IMR-90 (cell line): Measurements from ENCODE around the gene GUCA1C. TPM values are rescaled to one million over a fixed set of nuclear protein-coding genes. Genes with fewer than 3 reads are reported as not detected.

ENCODE experiments used
- ATAC-seq: fragments of 200-7000 bp; cut with Tn5 transposase; 2 replicates; pipeline ENCODE4 v1.9.1; 2020; ENCODE audit warnings: low read depth, mild to moderate bottlenecking, moderate library complexity
- BruUV-seq: library from RNA; stranded (reverse); fragments of 400-500 nt; replicated peaks from 2 replicates; lab custom pipeline; 2021; lab: Mats Ljungman, UMichigan
- CTCF ChIA-PET: fragments of 300-600 bp; formaldehyde crosslinking; extraction: SDS; loops from one replicate; lab custom pipeline; 2021; ENCODE audit warnings: antibody characterized with exemption; lab: Yijun Ruan, JAX
- POLR2A ChIA-PET: fragments of 300-600 bp; sonication (Branson Sonifier 250); formaldehyde crosslinking; loops from one replicate; lab custom pipeline; 2022; ENCODE audit warnings: antibody characterized with exemption; ENCODE audit not compliant: unreplicated experiment; lab: Charles Lee
- DNase-seq: peaks from one replicate; pipeline ENCODE4 v3.0.0; 2013
- H2AFZ ChIP-seq: replicated peaks from 2 replicates; pipeline ENCODE3; 2013; ENCODE audit warnings: low read length, mild to moderate bottlenecking; ENCODE audit not compliant: poor library complexity
- H2AK5ac ChIP-seq: 2 replicates; pipeline ENCODE4 v1.6.1; 2013; ENCODE audit warnings: low read depth, low read length, inconsistent platforms
- H2AK9ac ChIP-seq: replicated peaks from 2 replicates; pipeline ENCODE3; 2013; ENCODE audit warnings: mild to moderate bottlenecking, low read depth, low read length, moderate library complexity; ENCODE audit not compliant: poor library complexity
- H2BK120ac ChIP-seq: 2 replicates; pipeline ENCODE4 v1.6.1; 2013; ENCODE audit warnings: low read depth, low read length, inconsistent platforms
- H2BK15ac ChIP-seq: 3 replicates; pipeline ENCODE4 v1.6.1; 2013; ENCODE audit warnings: low read depth, low read length, inconsistent platforms
- H2BK20ac ChIP-seq: 2 replicates; pipeline ENCODE4 v1.6.1; 2013; ENCODE audit warnings: low read depth, mild to moderate bottlenecking, inconsistent platforms, low read length, moderate library complexity
- H2BK5ac ChIP-seq: 2 replicates; pipeline ENCODE4 v1.6.1; 2013; ENCODE audit warnings: mild to moderate bottlenecking, low read depth, low read length, inconsistent platforms; ENCODE audit not compliant: poor library complexity, severe bottlenecking
- H3K14ac ChIP-seq: replicated peaks from 2 replicates; pipeline ENCODE4 v1.6.1; 2013; ENCODE audit warnings: low read depth, low read length, inconsistent platforms
- H3K18ac ChIP-seq: 2 replicates; pipeline ENCODE4 v1.6.1; 2013; ENCODE audit warnings: low read depth, low read length, control low read depth
- H3K23ac ChIP-seq: 2 replicates; pipeline ENCODE4 v1.6.1; 2013; ENCODE audit warnings: low read depth, low read length, inconsistent platforms
- H3K27ac ChIP-seq: 2 replicates; pipeline ENCODE4 v1.5.1; 2013; ENCODE audit warnings: mild to moderate bottlenecking, control low read depth, low read length; ENCODE audit not compliant: insufficient read depth
- H3K27me3 ChIP-seq: 2 replicates; pipeline ENCODE4 v1.6.1; 2013; ENCODE audit warnings: low read length; ENCODE audit not compliant: control insufficient read depth, insufficient read depth
- H3K36me3 ChIP-seq: 2 replicates; pipeline ENCODE4 v1.6.1; 2013; ENCODE audit warnings: low read length, mixed read lengths; ENCODE audit not compliant: control insufficient read depth, insufficient read depth
- H3K4ac ChIP-seq: 2 replicates; pipeline ENCODE4 v1.6.1; 2013; ENCODE audit warnings: low read depth, low read length, inconsistent platforms
- H3K4me1 ChIP-seq: 2 replicates; pipeline ENCODE4 v1.6.1; 2013; ENCODE audit warnings: low read length, mixed read lengths; ENCODE audit not compliant: control insufficient read depth, insufficient read depth
- H3K4me2 ChIP-seq: 2 replicates; pipeline ENCODE4 v1.6.1; 2013; ENCODE audit warnings: low read depth, mild to moderate bottlenecking, control low read depth, low read length, moderate library complexity
- H3K4me3 ChIP-seq: 2 replicates; pipeline ENCODE4 v1.5.1; 2013; ENCODE audit warnings: low read depth, mild to moderate bottlenecking, control low read depth, low read length, moderate library complexity; ENCODE audit not compliant: insufficient read depth
- H3K56ac ChIP-seq: 2 replicates; pipeline ENCODE4 v1.6.1; 2013; ENCODE audit warnings: low read length, inconsistent platforms; ENCODE audit not compliant: insufficient read depth; ENCODE audit errors: extremely low read depth
- H3K79me1 ChIP-seq, 2 experiments: 2 replicates each; pipeline ENCODE4 v1.6.1; 2013; ENCODE audit warnings: low read length in 2 of 2, inconsistent platforms in 1 of 2, low read depth in 1 of 2
- H3K9ac ChIP-seq: 2 replicates; pipeline ENCODE4 v1.6.1; 2013; ENCODE audit warnings: low read depth, low read length, control low read depth
- H3K9me1 ChIP-seq: 2 replicates; pipeline ENCODE4 v1.6.1; 2013; ENCODE audit warnings: low read length, inconsistent platforms; ENCODE audit not compliant: insufficient read depth
- H3K9me3 ChIP-seq: 2 replicates; pipeline ENCODE4 v1.6.1; 2013; ENCODE audit warnings: low read length; ENCODE audit not compliant: control insufficient read depth, insufficient read depth
- H4K20me1 ChIP-seq: 2 replicates; pipeline ENCODE4 v1.6.1; 2013; ENCODE audit warnings: low read length, inconsistent platforms; ENCODE audit not compliant: insufficient read depth
- H4K5ac ChIP-seq: 2 replicates; pipeline ENCODE4 v1.6.1; 2013; ENCODE audit warnings: mild to moderate bottlenecking, low read depth, low read length, control low read depth
- H4K8ac ChIP-seq, 2 experiments: 2 replicates each; pipeline ENCODE4 v1.6.1; 2013; ENCODE audit warnings: low read depth in 2 of 2, low read length in 2 of 2, control low read depth in 1 of 2, inconsistent platforms in 1 of 2
- H4K91ac ChIP-seq: 2 replicates; pipeline ENCODE4 v1.6.1; 2013; ENCODE audit warnings: low read depth, low read length, inconsistent platforms; ENCODE audit not compliant: insufficient read depth
- CHD1 ChIP-seq: IDR thresholded peaks from 2 replicates; pipeline ENCODE4 v1.6.1; 2012; ENCODE audit warnings: low read depth, low read length, improper control_type of control experiment
- WGBS, 2 experiments: methylation state at CpG; one replicate each; pipeline versions ENCODE4 v1.1.5 to v1.1.7; 2013; ENCODE audit warnings: missing lambda C conversion rate in 2 of 2; ENCODE audit not compliant: insufficient read length in 1 of 2; ENCODE audit errors: extremely low coverage in 2 of 2; 5-methylcytosine and 5-hydroxymethylcytosine counted together
- dilution Hi-C: fragments of 300-500 bp; cut with HindIII; formaldehyde crosslinking; loops from one replicate; pipeline ENCODE4 v1.14.3; 2018; ENCODE audit warnings: low sequenced_read_pairs; ENCODE audit not compliant: unreplicated experiment
- in situ Hi-C: fragments of 300-500 bp; cut with MboI; formaldehyde crosslinking; loops from 3 replicates; pipeline ENCODE4 v1.14.3; 2019; ENCODE audit warnings: low sequenced_read_pairs, inconsistent platforms, mixed read lengths
- intact Hi-C: fragments of 100-400 bp; cut with micrococcal nuclease; formaldehyde crosslinking; loops from 2 replicates; pipeline ENCODE4 v1.10.0; 2022
- polyA plus RNA-seq, 3 experiments: library from polyadenylated mRNA; depleted of rRNA; stranded (reverse); fragments of >200 nt; gene quantifications; 2 replicates each; pipeline ENCODE4 v1.2.3, GENCODE V29; 2012; ENCODE audit warnings: low replicate concordance in 1 of 3
- total RNA-seq: library from RNA; depleted of rRNA; stranded (reverse); fragments of >200 nt; gene quantifications from 2 replicates; pipeline ENCODE4 v1.2.3, GENCODE V29; 2012

Gene GUCA1C
- total and polyA plus RNA-seq, 2 of the 4 experiments (the other 2 are of a cell fraction): not detected

GRCh38 chr3:108940568-108941263 is 13.0 kb downstream of the GUCA1C start:
- Histone ChIP-seq H2AK5ac (no peak overlapping the region), H3K4me3 (no peak overlapping the region), H3K36me3 (no peaks in the 10 kb centered on the region), H2BK120ac (no peak overlapping the region), H3K9me3 (no peaks in the 10 kb centered on the region), H3K4me2 (no peak overlapping the region), H4K91ac (no peak overlapping the region), H3K56ac (no peak overlapping the region), H3K9me1 (no peaks in the 10 kb centered on the region), H3K79me1 (no peaks in the 10 kb centered on the region), H3K14ac (no peak overlapping the region), H4K20me1 (no peaks in the 10 kb centered on the region), H3K4me1 (no peaks in the 10 kb centered on the region), H3K18ac (no peak overlapping the region), H3K4ac (no peak overlapping the region), H3K27ac (no peak overlapping the region), H2BK5ac (no peak overlapping the region), H2AFZ (no peak overlapping the region), H3K23ac (no peak overlapping the region), H3K9ac (no peak overlapping the region), H2BK20ac (no peak overlapping the region), H2BK15ac (no peak overlapping the region), H4K5ac (no peak overlapping the region), H3K27me3 (no peaks in the 10 kb centered on the region), H2AK9ac (no peak overlapping the region), H4K8ac (no peak overlapping the region)
- ChIA-PET CTCF (interaction anchor here (0.6 kb wide), 1 partner anchor 52 kb away, joined by 3 read pairs; no protein-coding TSS in a partner anchor), POLR2A (no interaction called here)
- no peak for DNase-seq
- dilution Hi-C loops: no loop called here
- ATAC-seq: no peak
- WGBS, 2 experiments: no CpG with 5 or more reads among the region's 5 CpGs
- BruUV-seq: no TSS peak
- intact Hi-C loops: no loop called here
- TF ChIP-seq CHD1: no peak
- in situ Hi-C loops: no loop called here
